A673 (cell line): ENCODE measurements around the gene ENGASE. TPM values are rescaled to one million over a fixed set of nuclear protein-coding genes. Genes with fewer than 3 reads are reported as not detected.

ENCODE experiments used
- BruUV-seq: library from RNA; stranded (reverse); fragments of 400-500 nt; replicated peaks from 2 replicates; lab custom pipeline; 2021; lab: Mats Ljungman, UMichigan
- CTCF ChIA-PET: fragments of 300-600 bp; sonication (Branson Sonifier 250); formaldehyde crosslinking; loops from one replicate; lab custom pipeline; 2022; ENCODE audit warnings: antibody characterized with exemption; lab: Charles Lee
- POLR2A ChIA-PET: fragments of 300-600 bp; sonication (Branson Sonifier 250); formaldehyde crosslinking; loops from one replicate; lab custom pipeline; 2022; ENCODE audit warnings: antibody characterized with exemption; ENCODE audit not compliant: low non-redundant PET; lab: Charles Lee
- DNase-seq: peaks from one replicate; pipeline ENCODE4 v3.0.0-alpha.2; 2015; ENCODE audit warnings: low spot score
- H3K27ac ChIP-seq: fragments of 200-600 bp; sonication (generic); 2 replicates; pipeline ENCODE4 v1.5.1; 2016; ENCODE audit warnings: mixed run types, low read depth, mild to moderate bottlenecking, mixed read lengths, antibody characterized with exemption, low read length; ENCODE audit not compliant: poor library complexity, severe bottlenecking
- H3K27me3 ChIP-seq: fragments of 200-600 bp; sonication (generic); replicated peaks from 2 replicates; pipeline ENCODE4 v1.6.1; 2017; ENCODE audit warnings: mixed run types, low read depth, mild to moderate bottlenecking, mixed read lengths, antibody characterized with exemption, low read length; ENCODE audit not compliant: insufficient read depth, poor library complexity
- H3K36me3 ChIP-seq: fragments of 200-600 bp; sonication (generic); 2 replicates; pipeline ENCODE4 v1.6.1; 2016; ENCODE audit warnings: mixed run types, mild to moderate bottlenecking, mixed read lengths, antibody characterized with exemption, low read length; ENCODE audit not compliant: insufficient read depth, poor library complexity, severe bottlenecking
- H3K4me1 ChIP-seq: fragments of 200-600 bp; sonication (generic); 2 replicates; pipeline ENCODE4 v1.6.1; 2017; ENCODE audit warnings: mixed run types, mild to moderate bottlenecking, mixed read lengths, antibody characterized with exemption, low read length; ENCODE audit not compliant: insufficient read depth, poor library complexity, severe bottlenecking
- H3K4me3 ChIP-seq: fragments of 200-600 bp; sonication (generic); 2 replicates; pipeline ENCODE4 v1.5.1; 2016; ENCODE audit warnings: low read depth, mixed run types, mild to moderate bottlenecking, mixed read lengths, low read length; ENCODE audit not compliant: poor library complexity, severe bottlenecking
- H3K9me3 ChIP-seq: fragments of 200-600 bp; sonication (generic); 2 replicates; pipeline ENCODE4 v1.6.1; 2016; ENCODE audit warnings: mixed run types, low read depth, mild to moderate bottlenecking, mixed read lengths, antibody characterized with exemption, low read length; ENCODE audit not compliant: poor library complexity, severe bottlenecking
- CTCF ChIP-seq: fragments of 300-800, 200-600 bp; sonication (generic); conservative IDR thresholded peaks from 2 replicates; pipeline ENCODE4 v1.5.1; 2017; ENCODE audit warnings: low read depth, mild to moderate bottlenecking, antibody characterized with exemption, low read length, moderate library complexity, mixed read lengths
- EZH2 ChIP-seq: fragments of 200-600 bp; sonication (generic); IDR thresholded peaks from 2 replicates; pipeline ENCODE4 v1.6.1; 2017; ENCODE audit warnings: borderline replicate concordance, low read depth, mild to moderate bottlenecking, mixed read lengths, antibody characterized with exemption, low read length; ENCODE audit not compliant: poor library complexity, severe bottlenecking
- intact Hi-C: fragments of 100-400 bp; cut with micrococcal nuclease; formaldehyde crosslinking; loops from one replicate; pipeline ENCODE4 v1.10.0; 2022; ENCODE audit not compliant: unreplicated experiment
- total RNA-seq: library from RNA; stranded (reverse); gene quantifications from 2 replicates; pipeline ENCODE4 v1.2.3, GENCODE V29; 2021

The ENGASE gene
- total RNA-seq, 1 experiment from 2014 or later: 24.4 TPM

- H3K9me3 ChIP-seq: no peaks in the 10 kb centered on the region
- DNase-seq: no peak
- peaks cover 72% of the 10 kb centered on the region for H3K27me3 ChIP-seq
- CTCF ChIA-PET: no interaction called here
- H3K4me1 ChIP-seq: no peaks in the 10 kb centered on the region
- TF ChIP-seq EZH2: no peak
- no peak for TF ChIP-seq CTCF
- H3K4me3 ChIP-seq: no peak overlapping the region
- no TSS peak for BruUV-seq
- intact Hi-C loops: no loop called here
- H3K27ac ChIP-seq: no peak overlapping the region
- POLR2A ChIA-PET: no interaction called here
- H3K36me3 ChIP-seq: no peaks in the 10 kb centered on the region
Observed at GRCh38 chr17:79100405-79100804, 25.8 kb downstream of the ENGASE start.

GRCh38 chr17:79101111-79101673 lies 26.6 kb downstream of the ENGASE start:
- H3K4me1 ChIP-seq: no peaks in the 10 kb centered on the region
- ChIA-PET CTCF (interaction anchor here (1.0 kb wide), 1 partner anchor 288 kb away, joined by 3 read pairs; no protein-coding TSS in a partner anchor), POLR2A (no interaction called here)
- BruUV-seq: no TSS peak
- intact Hi-C loops: no loop called here
- no peak for DNase-seq
- peaks cover 72% of the 10 kb centered on the region for H3K27me3 ChIP-seq
- H3K9me3 ChIP-seq: no peaks in the 10 kb centered on the region
- H3K36me3 ChIP-seq: no peaks in the 10 kb centered on the region
- no peak for TF ChIP-seq EZH2
- no peak overlapping the region for H3K4me3 ChIP-seq
- no peak overlapping the region for H3K27ac ChIP-seq

- H3K4me3 ChIP-seq: no peak overlapping the region
- H3K27me3 ChIP-seq: peaks cover 65% of the 10 kb centered on the region
- BruUV-seq: no TSS peak
- no peaks in the 10 kb centered on the region for H3K36me3 ChIP-seq
- intact Hi-C loops: no loop called here
- H3K4me1 ChIP-seq: no peaks in the 10 kb centered on the region
- ChIA-PET CTCF (no interaction called here), POLR2A (no interaction called here)
- TF ChIP-seq EZH2 (no peak), CTCF (no peak)
- H3K9me3 ChIP-seq: no peaks in the 10 kb centered on the region
- no peak overlapping the region for H3K27ac ChIP-seq
- no peak for DNase-seq
Observed at GRCh38 chr17:79102214-79102613, 27.6 kb downstream of the ENGASE start.
